ENCODE data around the gene AKAP13. TPM values are rescaled to one million over a fixed set of nuclear protein-coding genes. Genes with fewer than 3 reads are reported as not detected.
A peak's percentile ranks its signal among the peaks of the same experiment; 100 is the strongest.

The AKAP13 gene
- total RNA-seq, 1 donor from 2014 or later = 78.9 TPM

DNA sequence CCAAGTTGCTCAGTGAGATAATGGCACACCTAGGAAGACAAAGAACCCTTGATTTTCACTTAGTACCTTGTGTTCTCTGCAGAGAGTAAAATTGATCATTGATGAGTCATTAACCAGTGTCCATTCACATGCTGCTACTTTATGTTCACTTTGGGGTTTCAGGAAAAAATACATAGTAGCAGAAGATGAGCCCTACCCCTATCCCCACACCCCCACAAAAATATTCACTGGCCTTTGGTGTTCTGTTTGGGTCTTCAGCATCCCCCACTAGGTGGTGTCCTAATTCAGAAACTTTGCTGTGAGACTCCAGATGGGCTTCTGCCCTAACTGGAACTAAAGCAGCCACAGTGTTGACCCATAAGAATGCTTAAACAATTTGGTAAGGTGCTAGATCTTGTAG is 235.5 kb downstream of the AKAP13 start:
- no peak for DNase-seq (ENCODE audit: low spot score)

DNA sequence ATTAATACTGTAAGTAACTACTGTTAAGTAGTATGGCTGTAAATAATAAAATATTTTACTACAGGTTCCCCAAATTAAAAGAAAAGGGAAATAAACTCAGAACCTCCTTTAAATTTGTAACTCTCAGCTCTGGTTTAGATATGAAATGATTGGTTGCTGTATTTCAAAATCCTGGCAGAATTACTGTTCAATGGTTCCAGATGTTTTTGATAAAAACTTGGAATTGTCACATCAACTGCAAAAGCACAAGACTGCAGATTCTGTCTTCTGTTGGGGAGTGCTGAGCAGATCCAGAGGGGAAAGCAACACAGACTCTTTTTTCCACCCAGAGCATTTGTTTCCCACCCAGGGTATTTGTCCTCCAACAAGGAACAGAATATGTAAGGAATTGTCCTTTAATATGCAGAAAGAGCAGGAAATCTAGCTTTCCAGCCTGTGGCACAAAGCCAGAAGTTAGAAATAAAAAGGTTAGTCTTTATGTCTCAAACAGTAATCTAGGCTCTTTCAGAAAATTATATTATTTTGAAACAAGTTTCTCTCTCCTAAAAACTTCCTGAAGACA is 236.2 kb downstream of the AKAP13 start:
- Mint-ChIP-seq H3K4me1 (ENCODE audit: low read depth) (peaks cover 17% of the 10 kb centered on the region), H3K4me3 (no peak overlapping the region), H3K27me3 (ENCODE audit: insufficient read depth) (no peaks in the 10 kb centered on the region), H3K27ac (no peak overlapping the region), H3K9me3 (no peaks in the 10 kb centered on the region), H3K36me3 (ENCODE audit: low read depth) (peaks cover 5% of the 10 kb centered on the region)
- intact Hi-C loops (cut with micrococcal nuclease) = loop anchor here (5.0 to 10.0 kb wide), 2 partner anchors 176 to 228 kb away; partner anchors contain the start of gene KLHL25
- no peak for DNase-seq (ENCODE audit: low spot score)

More for the DNA sequence above, 235.5 kb downstream of the AKAP13 start:
- Mint-ChIP-seq H3K27ac (no peak overlapping the region), H3K4me1 (ENCODE audit: low read depth) (peaks cover 24% of the 10 kb centered on the region), H3K36me3 (ENCODE audit: low read depth) (peaks cover 12% of the 10 kb centered on the region), H3K27me3 (ENCODE audit: insufficient read depth) (no peaks in the 10 kb centered on the region), H3K9me3 (no peaks in the 10 kb centered on the region), H3K4me3 (no peak overlapping the region)
- intact Hi-C loops (cut with micrococcal nuclease) = loop anchor here (5.0 to 10.0 kb wide), 2 partner anchors 176 to 229 kb away; partner anchors contain the start of gene KLHL25

DNA sequence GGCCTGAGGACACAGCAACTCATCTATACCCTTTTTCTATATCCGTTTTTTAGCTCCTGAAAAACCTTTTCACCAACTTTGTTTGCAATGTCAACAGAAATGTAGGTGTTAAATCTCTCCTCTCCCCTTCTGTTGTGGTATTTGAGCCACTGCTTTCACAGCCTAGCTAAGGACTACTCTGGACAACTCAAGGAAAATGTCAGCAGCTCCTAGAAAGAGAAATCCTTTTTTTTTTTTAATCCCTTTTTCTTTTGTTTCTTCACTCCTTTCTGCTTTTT is 237.8 kb downstream of the AKAP13 start:
- Mint-ChIP-seq H3K27ac (no peak overlapping the region), H3K27me3 (ENCODE audit: insufficient read depth) (no peaks in the 10 kb centered on the region), H3K4me3 (no peak overlapping the region), H3K4me1 (ENCODE audit: low read depth) (peaks cover 13% of the 10 kb centered on the region), H3K36me3 (ENCODE audit: low read depth) (peaks cover 5% of the 10 kb centered on the region), H3K9me3 (no peaks in the 10 kb centered on the region)
- no peak for DNase-seq (ENCODE audit: low spot score)
- intact Hi-C loops (cut with micrococcal nuclease) = loop anchor here (1.0 to 10.0 kb wide), 6 partner anchors 8 to 288 kb away; partner anchors contain the start of gene KLHL25

DNA sequence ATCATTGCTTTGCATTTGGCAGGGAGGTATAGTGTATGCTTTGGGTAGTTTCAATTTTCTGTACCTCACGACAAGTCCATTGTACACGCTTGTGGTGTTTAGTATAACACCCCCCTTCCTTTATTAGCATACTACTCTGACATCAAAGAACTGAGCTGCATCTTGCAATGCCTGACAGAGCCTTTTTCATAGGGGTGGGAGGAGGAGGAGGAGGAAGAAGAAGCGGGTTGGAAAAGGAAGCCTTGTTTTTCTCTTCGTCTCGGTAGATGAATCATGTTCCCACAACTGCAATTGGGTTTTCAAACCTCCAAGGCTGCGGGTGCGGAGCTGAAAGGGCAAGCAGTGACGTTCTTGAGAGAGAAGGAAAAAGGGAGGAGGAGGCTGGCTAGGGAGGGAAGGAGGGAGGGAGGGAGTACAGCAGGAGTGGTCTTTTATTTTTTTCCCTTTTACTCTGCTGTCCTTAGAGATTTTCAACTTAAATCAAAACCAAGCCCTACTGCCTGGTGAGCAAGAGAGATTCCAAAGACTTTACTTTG is 238.6 kb downstream of the AKAP13 start:
- peak; percentile 42 for DNase-seq (ENCODE audit: low spot score)
- Mint-ChIP-seq H3K36me3 (ENCODE audit: low read depth) (peaks cover 5% of the 10 kb centered on the region), H3K27me3 (ENCODE audit: insufficient read depth) (no peaks in the 10 kb centered on the region), H3K4me1 (ENCODE audit: low read depth) (peaks cover 22% of the 10 kb centered on the region), H3K27ac (no peak overlapping the region), H3K9me3 (no peaks in the 10 kb centered on the region), H3K4me3 (no peak overlapping the region)
- intact Hi-C loops (cut with micrococcal nuclease) = loop anchor here (1.0 to 10.0 kb wide), 14 partner anchors 7 to 289 kb away; partner anchors contain the start of gene KLHL25

DNA sequence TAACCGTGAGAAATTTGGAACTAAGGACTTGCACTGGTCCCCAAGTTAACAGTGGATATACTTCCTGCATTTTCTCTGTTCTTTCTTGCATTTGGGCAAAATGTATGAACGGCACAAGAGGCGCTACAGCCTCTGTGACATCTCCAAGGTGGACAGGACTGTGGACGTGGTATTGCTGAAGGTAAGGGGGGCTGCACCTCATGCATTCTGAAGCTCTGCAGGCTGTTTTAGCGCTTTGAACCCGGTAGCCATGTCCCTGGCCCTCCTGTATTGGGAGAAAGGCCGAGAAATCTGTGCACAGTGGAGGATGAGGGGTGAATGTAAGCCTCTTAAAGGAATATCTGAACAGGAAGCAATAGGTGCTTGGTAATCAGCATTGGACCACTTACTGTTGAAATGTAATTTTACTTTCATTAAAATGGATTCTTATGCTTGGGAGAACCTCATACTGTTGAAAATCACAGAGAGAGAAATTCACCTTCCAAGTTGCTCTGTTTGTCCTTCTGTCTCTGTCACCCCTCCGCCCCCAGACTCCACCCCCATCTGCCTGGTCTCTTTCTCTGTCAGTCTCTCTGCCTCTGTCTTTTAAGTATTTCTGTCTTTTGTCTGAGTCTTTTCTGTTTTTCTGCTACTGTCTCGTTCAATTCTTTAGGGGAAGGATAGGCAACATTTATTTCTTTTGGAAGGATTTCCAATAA is 239.7 kb downstream of the AKAP13 start:
- no peak for DNase-seq (ENCODE audit: low spot score)
- Mint-ChIP-seq H3K27ac (no peak overlapping the region), H3K27me3 (ENCODE audit: insufficient read depth) (no peaks in the 10 kb centered on the region)

DNA sequence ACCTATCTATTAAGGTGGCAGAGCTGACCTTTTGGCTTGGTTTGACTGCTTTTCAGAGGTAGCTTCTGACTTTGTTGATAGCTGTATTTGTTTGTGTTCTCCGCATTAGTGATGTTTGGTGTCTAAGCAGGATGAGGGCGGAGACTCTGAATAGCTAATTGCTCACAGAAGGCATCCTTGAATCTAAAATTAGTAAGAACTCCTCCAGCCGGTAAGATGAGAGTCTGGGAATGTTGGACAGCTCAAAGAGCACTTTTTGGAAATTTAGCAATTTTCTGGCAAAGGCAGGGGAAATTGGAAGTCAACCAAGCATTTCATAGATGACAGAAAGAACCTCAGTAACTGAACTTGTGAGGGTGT is 240.3 kb downstream of the AKAP13 start:
- Mint-ChIP-seq H3K4me1 (ENCODE audit: low read depth) (peaks cover 35% of the 10 kb centered on the region), H3K4me3 (no peak overlapping the region), H3K9me3 (no peaks in the 10 kb centered on the region), H3K27me3 (ENCODE audit: insufficient read depth) (no peaks in the 10 kb centered on the region), H3K36me3 (ENCODE audit: low read depth) (peaks cover 9% of the 10 kb centered on the region), H3K27ac (no peak overlapping the region)
- no peak for DNase-seq (ENCODE audit: low spot score)
- intact Hi-C loops (cut with micrococcal nuclease) = loop anchor here (5.0 kb wide), 1 partner anchor 303 kb away; no protein-coding TSS in a partner anchor

More for the DNA sequence above, 239.7 kb downstream of the AKAP13 start:
- Mint-ChIP-seq H3K9me3 (no peaks in the 10 kb centered on the region), H3K4me3 (no peak overlapping the region), H3K36me3 (ENCODE audit: low read depth) (peaks cover 4% of the 10 kb centered on the region), H3K4me1 (ENCODE audit: low read depth) (peaks cover 33% of the 10 kb centered on the region)
- intact Hi-C loops (cut with micrococcal nuclease) = loop anchor here (1.0 to 10.0 kb wide), 13 partner anchors 24 to 303 kb away; partner anchors contain the start of gene KLHL25

DNA sequence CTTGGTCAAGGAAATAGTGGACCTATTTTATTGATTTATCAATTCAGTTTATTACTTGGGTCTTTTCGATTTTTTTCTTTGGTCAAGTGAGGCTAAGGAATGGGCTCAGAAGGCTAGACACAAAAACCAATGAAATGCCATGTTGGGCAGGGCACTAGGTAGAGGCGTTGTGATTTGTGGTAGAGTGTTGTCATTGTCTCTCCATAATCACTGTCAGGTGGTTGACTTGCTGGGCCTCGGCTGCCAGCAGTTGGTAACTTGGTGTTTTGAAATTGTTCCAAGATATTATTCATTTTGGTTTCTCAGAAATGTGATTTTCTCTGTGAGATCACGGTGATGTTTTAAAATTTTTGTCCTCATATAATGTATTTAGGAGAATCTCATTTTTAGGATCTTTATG is 240.7 kb downstream of the AKAP13 start:
- intact Hi-C loops (cut with micrococcal nuclease) = loop anchor here (5.0 kb wide), 1 partner anchor 304 kb away; no protein-coding TSS in a partner anchor
- no peak overlapping the region for H3K4me3 Mint-ChIP-seq
- no peak overlapping the region for H3K27ac Mint-ChIP-seq
- H3K4me1 Mint-ChIP-seq (ENCODE audit: low read depth) = peaks cover 35% of the 10 kb centered on the region
- DNase-seq (ENCODE audit: low spot score) = no peak
- H3K9me3 Mint-ChIP-seq = no peaks in the 10 kb centered on the region
- H3K27me3 Mint-ChIP-seq (ENCODE audit: insufficient read depth) = no peaks in the 10 kb centered on the region
- peaks cover 10% of the 10 kb centered on the region for H3K36me3 Mint-ChIP-seq (ENCODE audit: low read depth)

DNA sequence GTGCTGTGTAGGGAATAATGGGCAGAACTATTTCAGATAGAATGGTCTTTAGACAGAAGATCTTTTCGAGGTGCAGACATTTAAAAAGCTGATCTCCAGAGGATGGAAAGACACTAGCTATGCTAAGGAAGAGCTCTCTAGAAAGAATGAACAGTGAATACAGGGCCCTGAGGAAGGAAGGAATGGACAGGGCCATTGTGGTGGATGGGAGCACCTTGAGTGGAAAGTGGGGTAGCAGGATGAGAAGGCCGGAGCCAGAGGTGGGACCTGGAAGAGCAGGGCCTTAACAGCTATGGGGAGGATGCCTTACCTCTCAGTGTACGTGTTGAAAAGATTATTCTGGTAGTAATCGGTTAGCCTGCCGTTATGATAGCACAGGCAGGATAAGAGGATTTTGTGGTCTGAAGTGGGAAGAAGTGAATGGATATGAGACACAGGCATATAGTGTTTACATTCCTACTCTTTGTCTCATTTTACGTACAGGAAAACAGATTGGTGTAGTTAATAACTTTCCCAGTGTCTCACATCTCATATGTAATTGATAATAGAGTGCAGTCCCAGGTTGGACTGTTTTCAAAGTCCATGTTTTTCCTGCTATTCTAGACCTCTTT is 241.9 kb downstream of the AKAP13 start:
- intact Hi-C loops (cut with micrococcal nuclease) = loop anchor here (5.0 kb wide), 1 partner anchor 305 kb away; no protein-coding TSS in a partner anchor
- no peak for DNase-seq (ENCODE audit: low spot score)
- Mint-ChIP-seq H3K9me3 (no peaks in the 10 kb centered on the region), H3K36me3 (ENCODE audit: low read depth) (peaks cover 14% of the 10 kb centered on the region), H3K27ac (peak overlapping the region; percentile 49), H3K4me3 (peak overlapping the region; percentile 24), H3K4me1 (ENCODE audit: low read depth) (peaks cover 39% of the 10 kb centered on the region), H3K27me3 (ENCODE audit: insufficient read depth) (no peaks in the 10 kb centered on the region)

DNA sequence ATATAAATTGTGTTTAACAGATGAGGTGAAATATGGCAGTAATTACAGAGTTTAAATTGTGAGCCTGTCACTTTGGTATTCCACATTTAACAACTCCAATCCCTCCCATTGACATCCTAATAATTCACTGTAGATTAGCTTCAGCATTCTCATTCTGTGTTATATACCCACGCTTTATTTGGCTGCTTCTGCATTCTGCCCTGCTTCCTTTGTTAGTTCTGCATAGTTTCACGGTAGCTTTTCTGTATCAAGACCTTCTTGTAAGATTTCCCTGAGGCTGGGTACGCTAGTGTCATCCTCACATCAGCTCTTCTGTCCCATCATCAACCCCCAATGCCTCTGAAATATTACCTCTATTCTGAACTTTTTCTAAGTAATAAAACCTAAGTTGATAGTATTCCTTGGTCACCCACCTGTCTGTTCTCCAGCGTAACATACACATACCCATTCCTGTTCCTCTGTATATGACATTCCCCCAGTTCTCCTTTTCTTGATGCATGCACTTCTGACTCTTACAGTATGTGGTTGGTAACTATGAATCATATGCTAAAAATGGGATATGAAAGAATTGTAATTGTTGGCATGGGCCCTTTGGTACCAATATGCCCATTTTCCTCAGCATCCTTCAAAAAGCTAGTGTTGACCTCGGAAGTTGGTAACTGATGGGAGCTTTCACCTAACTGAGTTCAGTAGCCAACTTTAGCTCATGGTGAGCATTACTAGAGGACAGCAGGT is 243.1 kb downstream of the AKAP13 start:
- Mint-ChIP-seq H3K9me3 (no peaks in the 10 kb centered on the region), H3K36me3 (ENCODE audit: low read depth) (peaks cover 20% of the 10 kb centered on the region), H3K27ac (peak overlapping the region; percentile 89), H3K4me3 (peak overlapping the region; percentile 15), H3K27me3 (ENCODE audit: insufficient read depth) (no peaks in the 10 kb centered on the region), H3K4me1 (ENCODE audit: low read depth) (peaks cover 43% of the 10 kb centered on the region)
- intact Hi-C loops (cut with micrococcal nuclease) = loop anchor here (5.0 kb wide), 1 partner anchor 306 kb away; no protein-coding TSS in a partner anchor
- no peak for DNase-seq (ENCODE audit: low spot score)

DNA sequence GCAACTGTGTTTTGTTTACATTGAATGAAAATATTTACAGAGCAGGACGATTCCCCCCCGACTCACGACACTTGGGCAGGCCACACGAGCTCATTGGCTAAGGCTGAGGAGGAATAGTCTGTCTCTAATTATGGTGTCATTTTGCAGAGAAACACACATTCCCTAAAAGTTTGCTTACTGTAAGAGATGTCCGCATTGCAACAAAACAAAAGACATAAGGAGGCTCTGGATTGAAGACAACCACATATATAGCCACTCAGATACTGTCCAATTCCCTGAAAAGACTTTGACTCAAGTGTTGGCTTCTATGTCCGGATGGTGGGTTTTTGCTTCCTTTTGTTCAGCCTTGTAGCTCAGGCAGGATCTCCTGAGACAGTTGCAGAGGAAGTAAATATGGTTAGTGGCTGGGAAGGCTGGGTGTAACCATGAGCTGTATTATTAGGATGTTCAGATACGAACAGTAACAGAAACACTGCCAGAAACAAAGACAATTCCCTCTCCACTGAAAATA is 243.9 kb downstream of the AKAP13 start:
- H3K4me1 Mint-ChIP-seq (ENCODE audit: low read depth) = peaks cover 50% of the 10 kb centered on the region
- H3K9me3 Mint-ChIP-seq = no peaks in the 10 kb centered on the region
- intact Hi-C loops (cut with micrococcal nuclease) = loop anchor here (5.0 kb wide), 1 partner anchor 307 kb away; no protein-coding TSS in a partner anchor
- DNase-seq (ENCODE audit: low spot score) = no peak
- H3K36me3 Mint-ChIP-seq (ENCODE audit: low read depth) = peaks cover 22% of the 10 kb centered on the region
- no peaks in the 10 kb centered on the region for H3K27me3 Mint-ChIP-seq (ENCODE audit: insufficient read depth)
- H3K27ac Mint-ChIP-seq = peak overlapping the region; percentile 89
- H3K4me3 Mint-ChIP-seq = peak overlapping the region; percentile 40

DNA sequence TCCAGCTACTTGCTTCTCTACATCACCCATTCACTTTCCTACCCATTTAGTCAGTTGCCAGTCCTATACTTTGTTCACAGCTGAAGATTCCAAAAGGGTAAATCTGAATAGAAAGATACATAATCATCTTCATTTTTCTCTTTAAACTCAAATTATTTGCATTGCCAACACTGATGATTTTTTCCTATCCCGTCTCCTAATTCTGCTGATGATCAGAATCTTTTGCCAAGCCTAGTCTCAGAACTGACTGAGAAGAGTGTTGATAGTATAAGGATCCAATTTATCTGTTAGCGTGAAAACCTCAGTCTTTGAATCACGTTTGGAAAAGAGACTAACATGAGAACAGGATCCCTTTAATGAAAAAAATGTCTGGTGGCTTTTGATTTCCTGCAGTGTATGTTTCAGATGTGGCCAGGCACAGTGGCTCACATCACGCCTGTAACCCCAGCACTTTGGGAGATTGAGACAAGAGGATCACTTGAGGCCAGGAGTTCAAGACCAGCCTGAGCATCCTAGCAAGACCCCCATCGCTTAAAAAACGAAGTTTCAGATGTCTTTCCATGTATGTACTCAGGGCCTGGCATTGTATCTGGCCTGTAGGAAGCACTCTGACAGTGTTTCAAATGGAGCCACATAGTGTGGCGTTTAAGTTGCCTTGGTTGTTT is 244.9 kb downstream of the AKAP13 start:
- Mint-ChIP-seq H3K4me3 (peak overlapping the region; percentile 41), H3K36me3 (ENCODE audit: low read depth) (peaks cover 25% of the 10 kb centered on the region), H3K4me1 (ENCODE audit: low read depth) (peaks cover 55% of the 10 kb centered on the region), H3K27me3 (ENCODE audit: insufficient read depth) (no peaks in the 10 kb centered on the region), H3K27ac (peak overlapping the region; percentile 89), H3K9me3 (no peaks in the 10 kb centered on the region)
- no peak for DNase-seq (ENCODE audit: low spot score)
- intact Hi-C loops (cut with micrococcal nuclease) = no loop called here

DNA sequence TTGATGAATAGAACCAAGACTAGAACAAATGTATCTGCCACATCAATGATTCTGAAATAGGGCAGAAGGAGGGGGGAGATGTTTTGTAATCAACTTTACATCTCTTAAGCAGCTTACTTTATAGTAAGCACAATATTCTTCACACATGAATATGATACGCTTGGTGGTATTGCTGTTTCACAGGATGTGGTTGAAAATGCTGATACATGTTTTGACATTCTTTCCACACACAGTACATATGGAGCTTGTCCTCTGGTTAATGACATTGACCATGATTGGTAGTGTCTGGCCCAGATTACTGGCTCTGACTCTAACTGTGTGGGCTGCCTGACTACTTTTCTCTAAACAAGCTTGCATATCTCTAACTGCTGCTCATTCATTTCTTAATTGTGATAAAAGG is 245.5 kb downstream of the AKAP13 start:
- DNase-seq (ENCODE audit: low spot score) = peak; percentile 35
- no peaks in the 10 kb centered on the region for H3K9me3 Mint-ChIP-seq
- H3K36me3 Mint-ChIP-seq (ENCODE audit: low read depth) = peaks cover 26% of the 10 kb centered on the region
- intact Hi-C loops (cut with micrococcal nuclease) = loop anchor here (1.0 to 2.0 kb wide), 4 partner anchors 8 to 77 kb away; no protein-coding TSS in a partner anchor
- no peaks in the 10 kb centered on the region for H3K27me3 Mint-ChIP-seq (ENCODE audit: insufficient read depth)
- H3K4me3 Mint-ChIP-seq = peak overlapping the region; percentile 41
- peak overlapping the region; percentile 89 for H3K27ac Mint-ChIP-seq
- H3K4me1 Mint-ChIP-seq (ENCODE audit: low read depth) = peaks cover 56% of the 10 kb centered on the region

Data from activated T-helper 1 cell treated with anti-CD3 and anti-CD28 coated beads, Interleukin-12 subunit alpha, Interleukin-12 subunit beta, Interleukin-2, Interleukin-4 antibody, amounts not matched to agents 30 ng/mL and 10 ng/mL and 1 ng/mL, durations not matched to agents 14 hours and 24 hours and 36 hours (primary cell).